Left ventricle myocardium inferior (tissue), 1 donor: Measurements from ENCODE around the gene SMPX. TPM values are rescaled to one million over a fixed set of nuclear protein-coding genes. Genes with fewer than 3 reads are reported as not detected.
A peak's percentile ranks its signal among the peaks of the same experiment; 100 is the strongest.

Experiments used
- DNase-seq: peaks from one replicate; pipeline ENCODE4 v3.0.0-alpha.2; 2020
- H3K27ac ChIP-seq: fragments of 200-600 bp; replicated peaks from 2 replicates; pipeline ENCODE4 v1.8.0; 2021
- H3K27me3 ChIP-seq: fragments of 200-600 bp; 2 replicates; pipeline ENCODE4 v1.8.0; 2021; ENCODE audit warnings: low read depth
- H3K36me3 ChIP-seq: fragments of 200-600 bp; 2 replicates; pipeline ENCODE4 v1.8.0; 2021
- H3K4me1 ChIP-seq: fragments of 200-600 bp; 2 replicates; pipeline ENCODE4 v1.8.0; 2021
- H3K4me3 ChIP-seq: fragments of 200-600 bp; 2 replicates; pipeline ENCODE4 v1.8.0; 2021; ENCODE audit warnings: mild to moderate bottlenecking, moderate library complexity
- H3K9me3 ChIP-seq: fragments of 200-600 bp; replicated peaks from 2 replicates; pipeline ENCODE4 v1.8.0; 2021
- intact Hi-C: fragments of 100-400 bp; cut with micrococcal nuclease; formaldehyde crosslinking; loops from one replicate; pipeline ENCODE4 v1.11.0; 2022
- total RNA-seq: library from RNA; stranded (reverse); fragmentation: NEBNext Ultra II Directional; extraction: Animal tissue kit (Norgen Biotek cat#: 25700); gene quantifications from one replicate; pipeline ENCODE4 v1.2.1, GENCODE V29; 2021
- TF ChIP-seq, protein P1 (sequence below): fragments of 200-600 bp; IDR thresholded peaks from 2 replicates; pipeline ENCODE4 v1.8.0; 2021; ENCODE audit warnings: antibody characterized with exemption, mild to moderate bottlenecking, borderline replicate concordance
- donor health status: DM: no; HTN: yes; CAD: no; lungs with severe emphysema.

SMPX gene
- total RNA-seq, 1 donor from 2014 or later = 726 TPM

DNA sequence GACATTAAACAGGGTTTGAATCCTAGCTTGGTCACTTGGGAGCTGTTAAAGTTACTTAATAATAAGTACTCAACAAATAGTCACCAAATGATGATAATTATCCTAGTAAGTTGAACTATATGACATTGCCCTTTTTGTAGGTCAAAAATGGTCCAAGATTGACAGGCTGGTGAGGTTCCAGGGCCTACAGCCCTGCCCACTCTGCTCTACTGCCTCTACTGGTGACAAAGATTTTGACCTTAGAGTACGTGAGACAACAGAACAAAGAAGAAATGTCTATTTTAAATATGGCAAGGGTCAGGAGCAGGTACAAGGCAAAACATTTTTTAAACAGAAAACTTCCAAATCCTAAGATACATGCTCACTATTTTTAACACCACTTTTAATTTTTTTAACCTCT lies 572 bp upstream of the SMPX start:
- Histone ChIP-seq H3K4me3 (no peak overlapping the region), H3K4me1 (no peaks in the 10 kb centered on the region), H3K27me3 (no peaks in the 10 kb centered on the region), H3K36me3 (no peaks in the 10 kb centered on the region), H3K27ac (peak overlapping the region; percentile 87), H3K9me3 (no peaks in the 10 kb centered on the region)
- intact Hi-C loops = no loop called here
- DNase-seq = no peak
- TF ChIP-seq, protein P1, sequence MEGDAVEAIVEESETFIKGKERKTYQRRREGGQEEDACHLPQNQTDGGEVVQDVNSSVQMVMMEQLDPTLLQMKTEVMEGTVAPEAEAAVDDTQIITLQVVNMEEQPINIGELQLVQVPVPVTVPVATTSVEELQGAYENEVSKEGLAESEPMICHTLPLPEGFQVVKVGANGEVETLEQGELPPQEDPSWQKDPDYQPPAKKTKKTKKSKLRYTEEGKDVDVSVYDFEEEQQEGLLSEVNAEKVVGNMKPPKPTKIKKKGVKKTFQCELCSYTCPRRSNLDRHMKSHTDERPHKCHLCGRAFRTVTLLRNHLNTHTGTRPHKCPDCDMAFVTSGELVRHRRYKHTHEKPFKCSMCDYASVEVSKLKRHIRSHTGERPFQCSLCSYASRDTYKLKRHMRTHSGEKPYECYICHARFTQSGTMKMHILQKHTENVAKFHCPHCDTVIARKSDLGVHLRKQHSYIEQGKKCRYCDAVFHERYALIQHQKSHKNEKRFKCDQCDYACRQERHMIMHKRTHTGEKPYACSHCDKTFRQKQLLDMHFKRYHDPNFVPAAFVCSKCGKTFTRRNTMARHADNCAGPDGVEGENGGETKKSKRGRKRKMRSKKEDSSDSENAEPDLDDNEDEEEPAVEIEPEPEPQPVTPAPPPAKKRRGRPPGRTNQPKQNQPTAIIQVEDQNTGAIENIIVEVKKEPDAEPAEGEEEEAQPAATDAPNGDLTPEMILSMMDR = peak; percentile 22

DNA sequence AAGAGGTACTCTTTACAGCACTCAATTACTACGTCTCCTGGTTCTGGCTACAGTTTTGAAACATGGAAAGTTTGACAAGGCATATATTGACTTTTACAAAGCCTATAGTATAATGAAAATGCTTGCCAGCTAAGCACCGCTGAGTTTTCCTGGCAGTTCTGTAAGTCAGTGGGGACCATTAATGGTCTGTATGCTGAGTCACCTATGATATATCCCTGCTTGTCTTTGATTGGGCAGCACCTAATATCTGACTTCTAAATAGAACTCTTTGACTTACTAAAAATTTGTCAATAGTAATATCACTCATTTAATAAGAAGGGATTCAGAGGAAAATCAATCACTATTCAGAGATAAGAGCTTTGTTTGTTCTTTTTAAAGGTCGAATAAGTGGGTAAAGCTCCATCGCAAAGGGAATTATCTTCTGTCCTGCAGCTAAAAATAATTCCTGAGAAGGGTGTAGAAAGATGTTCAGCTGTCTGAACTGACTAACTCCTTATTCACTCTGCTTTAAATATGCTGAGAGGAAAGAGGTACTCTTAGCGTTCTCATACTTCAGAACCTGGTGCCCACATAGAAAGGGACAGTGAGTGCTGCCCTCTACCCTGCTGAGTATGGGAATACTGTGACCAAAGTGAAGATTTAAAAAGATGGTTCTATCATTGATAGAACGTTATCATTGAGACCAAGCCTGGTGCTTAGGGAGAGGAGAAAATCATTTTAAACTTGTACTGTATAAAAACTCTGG lies 959 bp downstream of the SMPX start:
- no peaks in the 10 kb centered on the region for H3K36me3 ChIP-seq
- H3K4me1 ChIP-seq = no peaks in the 10 kb centered on the region
- intact Hi-C loops = no loop called here
- no peaks in the 10 kb centered on the region for H3K9me3 ChIP-seq
- no peaks in the 10 kb centered on the region for H3K27me3 ChIP-seq
- H3K4me3 ChIP-seq = peak overlapping the region; percentile 63
- TF ChIP-seq, protein P1 = no peak
- H3K27ac ChIP-seq = peak overlapping the region; percentile 87
- DNase-seq = no peak

DNA sequence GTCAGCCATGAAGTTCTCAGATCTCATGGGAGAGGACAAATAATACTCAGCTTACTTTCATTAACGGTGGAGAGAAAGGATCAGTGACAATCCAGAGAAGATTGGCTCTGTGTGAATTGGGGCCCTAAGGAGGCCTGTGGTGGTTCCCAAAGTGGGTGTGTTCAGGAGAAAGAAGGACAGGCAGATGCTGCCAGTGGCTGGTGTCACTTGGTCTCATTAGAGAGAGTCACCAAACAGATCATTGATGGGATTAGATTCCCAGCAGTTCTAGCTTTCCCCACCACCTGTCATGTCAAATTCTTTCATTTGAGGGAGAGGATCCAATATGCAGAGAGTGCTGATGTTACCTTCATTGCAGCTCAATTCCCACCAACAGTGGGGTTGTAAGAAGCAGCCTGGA lies 8.0 kb downstream of the SMPX start:
- H3K4me3 ChIP-seq = no peak overlapping the region
- H3K27ac ChIP-seq = no peak overlapping the region
- no peaks in the 10 kb centered on the region for H3K9me3 ChIP-seq
- peaks cover 29% of the 10 kb centered on the region for H3K4me1 ChIP-seq
- no peak for DNase-seq
- no peaks in the 10 kb centered on the region for H3K27me3 ChIP-seq
- TF ChIP-seq, protein P1 = no peak
- H3K36me3 ChIP-seq = no peaks in the 10 kb centered on the region
- intact Hi-C loops = loop anchor here (10.0 kb wide), 2 partner anchors 85 to 1225 kb away; partner anchors contain the start of gene MBTPS2

DNA sequence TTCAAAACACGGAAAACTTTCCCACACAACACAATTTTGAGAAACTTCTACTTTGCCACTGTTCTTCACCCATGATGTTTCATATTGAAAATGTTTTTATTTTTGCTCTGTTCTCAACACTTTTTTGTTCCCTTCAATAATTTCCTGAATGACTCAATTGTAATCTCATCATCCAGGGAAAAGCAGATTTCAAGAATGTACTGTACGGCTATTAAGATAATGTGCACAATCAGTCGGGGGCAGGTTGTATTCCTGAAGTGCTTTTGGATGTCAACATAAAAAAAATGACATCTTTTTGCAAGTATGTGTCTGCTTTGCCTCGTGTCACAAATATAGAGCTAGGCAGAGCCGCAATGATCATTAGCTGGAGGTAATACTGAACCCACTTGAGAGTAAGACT lies 9.7 kb downstream of the SMPX start:
- no peaks in the 10 kb centered on the region for H3K27me3 ChIP-seq
- H3K4me3 ChIP-seq = no peak overlapping the region
- H3K4me1 ChIP-seq = peaks cover 45% of the 10 kb centered on the region
- H3K36me3 ChIP-seq = no peaks in the 10 kb centered on the region
- TF ChIP-seq, protein P1 = no peak
- H3K27ac ChIP-seq = no peak overlapping the region
- intact Hi-C loops = loop anchor here (10.0 kb wide), 2 partner anchors 87 to 1223 kb away; partner anchors contain the start of gene MBTPS2
- no peak for DNase-seq
- no peaks in the 10 kb centered on the region for H3K9me3 ChIP-seq

DNA sequence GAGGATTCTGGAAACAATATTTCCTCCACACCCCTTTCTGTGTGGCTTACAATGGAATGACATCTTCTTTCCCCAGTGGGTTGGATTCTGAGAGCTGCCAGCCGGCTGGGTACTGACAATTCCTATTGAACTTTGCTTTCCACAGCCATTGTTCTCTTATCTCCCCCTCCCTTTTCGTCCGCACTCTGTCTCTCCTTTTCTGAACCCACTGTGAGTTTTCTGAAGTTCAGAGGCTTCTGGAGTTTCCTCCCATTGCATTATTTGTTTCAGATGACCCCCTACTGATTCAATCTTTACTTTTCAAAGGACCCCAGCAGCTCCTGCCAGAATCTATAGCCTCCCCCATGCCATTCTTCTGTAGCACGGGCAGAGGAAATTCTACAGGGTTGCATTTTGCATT lies 10.4 kb downstream of the SMPX start:
- intact Hi-C loops = loop anchor here (10.0 kb wide), 2 partner anchors 87 to 1223 kb away; partner anchors contain the start of gene MBTPS2
- peak overlapping the region; percentile 27 for H3K27ac ChIP-seq
- TF ChIP-seq, protein P1 = no peak

More for the DNA sequence above, 10.4 kb downstream of the SMPX start:
- peak overlapping the region; percentile 11 for H3K4me3 ChIP-seq
- no peaks in the 10 kb centered on the region for H3K36me3 ChIP-seq
- DNase-seq = no peak
- H3K4me1 ChIP-seq = peaks cover 48% of the 10 kb centered on the region
- no peaks in the 10 kb centered on the region for H3K27me3 ChIP-seq
- no peaks in the 10 kb centered on the region for H3K9me3 ChIP-seq
